Panc1 (cell line): ENCODE results near the gene THAP11. TPM values are rescaled to one million over a fixed set of nuclear protein-coding genes. Genes with fewer than 3 reads are reported as not detected.

Source experiments
- ATAC-seq: fragments of 200-7000 bp; cut with Tn5 transposase; 2 replicates; pipeline ENCODE4 v1.9.1; 2020; ENCODE audit warnings: mild to moderate bottlenecking, moderate library complexity
- BruUV-seq: library from RNA; stranded (reverse); fragments of 400-500 nt; replicated peaks from 2 replicates; lab custom pipeline; 2021; lab: Mats Ljungman, UMichigan
- CTCF ChIA-PET: fragments of 300-600 bp; sonication (Branson Sonifier 250); formaldehyde crosslinking; loops from one replicate; lab custom pipeline; 2022; ENCODE audit warnings: antibody characterized with exemption; lab: Charles Lee
- POLR2A ChIA-PET: fragments of 300-600 bp; sonication (Branson Sonifier 250); formaldehyde crosslinking; loops from one replicate; lab custom pipeline; 2022; ENCODE audit warnings: antibody characterized with exemption; lab: Charles Lee
- DNase-seq: peaks from one replicate; pipeline ENCODE4 v3.0.0-alpha.2; 2010; ENCODE audit warnings: low read depth, low spot score
- H3K27ac ChIP-seq: 2 replicates; pipeline ENCODE4 v1.5.1; 2011; ENCODE audit warnings: mild to moderate bottlenecking, low read length, inconsistent platforms
- H3K27me3 ChIP-seq: fragments of 200-500 bp; sonication (Bioruptor generic); 2 replicates; pipeline ENCODE4 v1.6.0; 2014; ENCODE audit warnings: low read length, inconsistent platforms; ENCODE audit not compliant: control insufficient read depth, insufficient read depth
- H3K36me3 ChIP-seq: fragments of 200-500 bp; sonication (Bioruptor generic); 2 replicates; pipeline ENCODE4 v1.5.1; 2014; ENCODE audit warnings: inconsistent platforms, mild to moderate bottlenecking, low read length, moderate library complexity; ENCODE audit not compliant: control insufficient read depth, insufficient read depth
- H3K4me1 ChIP-seq: 2 replicates; pipeline ENCODE4 v1.5.1; 2011; ENCODE audit warnings: inconsistent platforms, mild to moderate bottlenecking, low read length, moderate library complexity; ENCODE audit not compliant: control insufficient read depth, insufficient read depth
- H3K4me3 ChIP-seq, 2 experiments: 2 replicates each; pipeline ENCODE4 v1.5.1; 2011 to 2012; ENCODE audit warnings: low read depth in 2 of 2, low read length in 2 of 2, mild to moderate bottlenecking in 2 of 2, inconsistent platforms in 1 of 2, moderate library complexity in 1 of 2
- H3K9me3 ChIP-seq: fragments of 200-500 bp; sonication (Bioruptor generic); 2 replicates; pipeline ENCODE4 v1.5.1; 2014; ENCODE audit warnings: low read depth, mild to moderate bottlenecking, inconsistent platforms, low read length, moderate library complexity; ENCODE audit not compliant: control insufficient read depth, insufficient read depth
- CTCF ChIP-seq: fragments of 450-650 bp; IDR thresholded peaks from 2 replicates; pipeline ENCODE4 v1.5.1; 2017; ENCODE audit warnings: mild to moderate bottlenecking
- POLR2AphosphoS5 ChIP-seq: IDR thresholded peaks from 2 replicates; pipeline ENCODE4 v1.6.1; 2012; ENCODE audit warnings: mild to moderate bottlenecking, low read depth, low read length, moderate library complexity
- REST ChIP-seq, 2 experiments: IDR thresholded peaks; 2 replicates each; pipeline ENCODE4 v1.6.1; 2011 to 2012; ENCODE audit warnings: low read depth in 2 of 2, control low read depth in 1 of 2, low read length in 1 of 2, mild to moderate bottlenecking in 1 of 2, moderate library complexity in 1 of 2; ENCODE audit not compliant: insufficient read depth in 1 of 2
- SIN3A ChIP-seq: IDR thresholded peaks from 2 replicates; pipeline ENCODE4 v1.6.1; 2012; ENCODE audit warnings: low read depth, mild to moderate bottlenecking, low read length, moderate library complexity, borderline replicate concordance; ENCODE audit not compliant: insufficient read depth
- TCF7L2 ChIP-seq: IDR thresholded peaks from 2 replicates; pipeline ENCODE4 v1.6.1; 2011; ENCODE audit warnings: mild to moderate bottlenecking, low read depth, low read length, inconsistent platforms
- in situ Hi-C: cut with HindIII; loops from 2 replicates; pipeline ENCODE4 v1.10.0; 2016; ENCODE audit warnings: low sequenced_read_pairs, low pct_unique_long_range_greater_than_20kb
- intact Hi-C: fragments of 100-400 bp; cut with micrococcal nuclease; formaldehyde crosslinking; loops from one replicate; pipeline ENCODE4 v1.10.0; 2022; ENCODE audit not compliant: unreplicated experiment
- total RNA-seq: library from RNA; stranded (reverse); gene quantifications from one replicate; pipeline ENCODE4 v1.2.1, GENCODE V29; 2021; ENCODE audit not compliant: unreplicated experiment

The THAP11 gene
- total RNA-seq, 1 experiment from 2014 or later: 27.3 TPM

GRCh38 chr16:67800338-67800926, 41.7 kb upstream of the THAP11 start:
- ChIA-PET CTCF (no interaction called here), POLR2A (no interaction called here)
- no peak for DNase-seq
- no peaks in the 10 kb centered on the region for H3K36me3 ChIP-seq
- intact Hi-C loops (loop anchor here (10.0 kb wide), 1 partner anchor 126 kb away; no protein-coding TSS in a partner anchor), in situ Hi-C loops (no loop called here)
- H3K4me3 ChIP-seq: no peak overlapping the region
- no peaks in the 10 kb centered on the region for H3K27me3 ChIP-seq
- no peak for TF ChIP-seq CTCF
- TF ChIP-seq TCF7L2: no peak
- no peak for TF ChIP-seq SIN3A
- TF ChIP-seq REST (IDR thresholded peaks at IDR 0.05; ENCODE audit: insufficient read depth in 1 of 2, low read depth in 2 of 2, low read length in 1 of 2): no peak
- no peak for TF ChIP-seq POLR2AphosphoS5
- BruUV-seq: no TSS peak
- ATAC-seq: no peak
- H3K9me3 ChIP-seq: no peaks in the 10 kb centered on the region
- no peak overlapping the region for H3K27ac ChIP-seq
- peaks cover 6% of the 10 kb centered on the region for H3K4me1 ChIP-seq

- Histone ChIP-seq H3K4me1 (peaks cover 7% of the 10 kb centered on the region), H3K27ac (no peak overlapping the region), H3K27me3 (no peaks in the 10 kb centered on the region), H3K9me3 (no peaks in the 10 kb centered on the region), H3K36me3 (no peaks in the 10 kb centered on the region; the same call in 1 of the 2 replicates), H3K4me3 (no peak overlapping the region)
- in situ Hi-C loops (no loop called here), intact Hi-C loops (loop anchor here (10.0 kb wide), 1 partner anchor 126 kb away; no protein-coding TSS in a partner anchor)
- no TSS peak for BruUV-seq
- TF ChIP-seq CTCF (no peak), REST (IDR thresholded peaks at IDR 0.05; ENCODE audit: insufficient read depth in 1 of 2, low read depth in 2 of 2, low read length in 1 of 2) (no peak), TCF7L2 (no peak), POLR2AphosphoS5 (no peak), SIN3A (no peak)
- ChIA-PET POLR2A (no interaction called here), CTCF (no interaction called here)
- ATAC-seq (no peak), DNase-seq (no peak)
These were observed 40.9 kb upstream of the THAP11 start for GRCh38 chr16:67801241-67801640.
